Measurements from ENCODE around the gene PTPRM.

Gene PTPRM

DNA sequence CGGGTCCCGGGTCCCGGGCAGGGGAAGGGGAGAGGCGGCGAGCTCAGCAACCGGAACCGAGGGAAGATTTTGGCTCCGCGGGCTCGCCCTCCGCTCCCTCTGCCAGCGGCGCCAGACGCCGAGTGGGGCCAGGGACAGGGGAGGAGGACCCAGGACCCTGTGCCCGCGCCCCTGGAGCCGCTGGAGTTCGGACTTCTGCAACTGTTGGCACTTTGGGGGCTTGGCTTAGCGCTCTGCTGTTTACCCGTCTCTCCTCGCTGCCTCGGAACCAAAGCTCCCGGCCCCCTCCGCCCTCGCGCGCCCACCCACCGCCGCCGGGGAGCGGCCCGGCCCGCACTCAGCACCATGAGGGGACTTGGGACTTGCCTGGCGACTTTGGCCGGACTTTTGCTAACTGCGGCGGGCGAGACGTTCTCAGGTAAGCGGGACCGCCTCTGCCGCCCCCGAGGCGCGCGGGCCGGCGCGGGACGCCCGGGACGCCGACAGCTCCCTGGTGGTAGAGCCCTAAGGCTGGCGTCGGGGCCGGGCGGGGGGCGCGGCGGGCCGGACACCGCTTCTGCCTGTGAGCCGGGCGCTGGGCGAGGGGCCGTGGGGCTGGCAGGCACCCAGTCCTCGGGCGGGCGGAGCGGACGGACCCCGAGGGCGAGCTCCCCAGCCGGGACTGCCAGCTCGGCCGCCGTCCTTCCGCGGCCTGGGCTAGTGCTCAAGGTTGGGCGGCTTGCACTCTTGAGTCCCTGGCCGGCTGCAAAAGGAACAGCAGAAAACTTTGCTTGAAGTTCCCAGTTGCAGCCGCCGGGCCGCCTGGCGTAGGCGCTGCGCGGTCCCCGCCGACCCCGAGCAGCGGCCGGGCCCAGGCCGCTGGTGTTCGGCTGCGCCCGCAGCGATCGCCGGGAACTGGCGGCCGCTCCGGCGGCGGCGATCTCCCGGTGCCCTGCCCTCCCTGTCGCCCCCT, 634 bp downstream of the PTPRM start (continued):
- TF ChIP-seq ZNF580 (tag by site-specific recombination; IDR thresholded peaks at IDR 0.05): no peak
- TF ChIP-seq, protein P1, sequence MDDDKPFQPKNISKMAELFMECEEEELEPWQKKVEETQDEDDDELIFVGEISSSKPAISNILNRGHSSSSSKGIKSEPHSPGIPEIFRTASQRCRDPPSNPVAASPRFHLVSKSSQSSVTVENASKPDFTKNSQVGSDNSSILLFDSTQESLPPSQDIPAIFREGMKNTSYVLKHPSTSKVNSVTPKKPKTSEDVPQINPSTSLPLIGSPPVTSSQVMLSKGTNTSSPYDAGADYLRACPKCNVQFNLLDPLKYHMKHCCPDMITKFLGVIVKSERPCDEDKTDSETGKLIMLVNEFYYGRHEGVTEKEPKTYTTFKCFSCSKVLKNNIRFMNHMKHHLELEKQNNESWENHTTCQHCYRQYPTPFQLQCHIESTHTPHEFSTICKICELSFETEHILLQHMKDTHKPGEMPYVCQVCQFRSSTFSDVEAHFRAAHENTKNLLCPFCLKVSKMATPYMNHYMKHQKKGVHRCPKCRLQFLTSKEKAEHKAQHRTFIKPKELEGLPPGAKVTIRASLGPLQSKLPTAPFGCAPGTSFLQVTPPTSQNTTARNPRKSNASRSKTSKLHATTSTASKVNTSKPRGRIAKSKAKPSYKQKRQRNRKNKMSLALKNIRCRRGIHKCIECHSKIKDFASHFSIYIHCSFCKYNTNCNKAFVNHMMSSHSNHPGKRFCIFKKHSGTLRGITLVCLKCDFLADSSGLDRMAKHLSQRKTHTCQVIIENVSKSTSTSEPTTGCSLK (tag by site-specific recombination; IDR thresholded peaks at IDR 0.05): no peak
- TF ChIP-seq ZNF514 (tag by site-specific recombination; IDR thresholded peaks at IDR 0.05): no peak
- TF ChIP-seq MYNN (tag by site-specific recombination; IDR thresholded peaks at IDR 0.05; ENCODE audit: borderline replicate concordance): no peak
- no peak for TF ChIP-seq ZNF626 (tag by site-specific recombination; IDR thresholded peaks at IDR 0.05)
- TF ChIP-seq ZBTB21 (tag by site-specific recombination; IDR thresholded peaks at IDR 0.05): no peak
- TF ChIP-seq ZBTB1 (tag by site-specific recombination; IDR thresholded peaks at IDR 0.05): no peak
- no peak for TF ChIP-seq ZEB2 (tag by site-specific recombination; IDR thresholded peaks at IDR 0.05)
- TF ChIP-seq, protein P2, sequence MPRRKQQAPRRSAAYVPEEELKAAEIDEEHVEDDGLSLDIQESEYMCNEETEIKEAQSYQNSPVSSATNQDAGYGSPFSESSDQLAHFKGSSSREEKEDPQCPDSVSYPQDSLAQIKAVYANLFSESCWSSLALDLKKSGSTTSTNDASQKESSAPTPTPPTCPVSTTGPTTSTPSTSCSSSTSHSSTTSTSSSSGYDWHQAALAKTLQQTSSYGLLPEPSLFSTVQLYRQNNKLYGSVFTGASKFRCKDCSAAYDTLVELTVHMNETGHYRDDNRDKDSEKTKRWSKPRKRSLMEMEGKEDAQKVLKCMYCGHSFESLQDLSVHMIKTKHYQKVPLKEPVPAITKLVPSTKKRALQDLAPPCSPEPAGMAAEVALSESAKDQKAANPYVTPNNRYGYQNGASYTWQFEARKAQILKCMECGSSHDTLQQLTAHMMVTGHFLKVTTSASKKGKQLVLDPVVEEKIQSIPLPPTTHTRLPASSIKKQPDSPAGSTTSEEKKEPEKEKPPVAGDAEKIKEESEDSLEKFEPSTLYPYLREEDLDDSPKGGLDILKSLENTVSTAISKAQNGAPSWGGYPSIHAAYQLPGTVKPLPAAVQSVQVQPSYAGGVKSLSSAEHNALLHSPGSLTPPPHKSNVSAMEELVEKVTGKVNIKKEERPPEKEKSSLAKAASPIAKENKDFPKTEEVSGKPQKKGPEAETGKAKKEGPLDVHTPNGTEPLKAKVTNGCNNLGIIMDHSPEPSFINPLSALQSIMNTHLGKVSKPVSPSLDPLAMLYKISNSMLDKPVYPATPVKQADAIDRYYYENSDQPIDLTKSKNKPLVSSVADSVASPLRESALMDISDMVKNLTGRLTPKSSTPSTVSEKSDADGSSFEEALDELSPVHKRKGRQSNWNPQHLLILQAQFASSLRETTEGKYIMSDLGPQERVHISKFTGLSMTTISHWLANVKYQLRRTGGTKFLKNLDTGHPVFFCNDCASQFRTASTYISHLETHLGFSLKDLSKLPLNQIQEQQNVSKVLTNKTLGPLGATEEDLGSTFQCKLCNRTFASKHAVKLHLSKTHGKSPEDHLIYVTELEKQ (tag by site-specific recombination; IDR thresholded peaks at IDR 0.05; ENCODE audit: borderline replicate concordance): no peak
- no peak for TF ChIP-seq SALL2 (tag by site-specific recombination; IDR thresholded peaks at IDR 0.05; ENCODE audit: borderline replicate concordance)
- no peak for TF ChIP-seq ZNF302 (tag by site-specific recombination; IDR thresholded peaks at IDR 0.05; ENCODE audit: low read depth)
- TF ChIP-seq, protein P3, sequence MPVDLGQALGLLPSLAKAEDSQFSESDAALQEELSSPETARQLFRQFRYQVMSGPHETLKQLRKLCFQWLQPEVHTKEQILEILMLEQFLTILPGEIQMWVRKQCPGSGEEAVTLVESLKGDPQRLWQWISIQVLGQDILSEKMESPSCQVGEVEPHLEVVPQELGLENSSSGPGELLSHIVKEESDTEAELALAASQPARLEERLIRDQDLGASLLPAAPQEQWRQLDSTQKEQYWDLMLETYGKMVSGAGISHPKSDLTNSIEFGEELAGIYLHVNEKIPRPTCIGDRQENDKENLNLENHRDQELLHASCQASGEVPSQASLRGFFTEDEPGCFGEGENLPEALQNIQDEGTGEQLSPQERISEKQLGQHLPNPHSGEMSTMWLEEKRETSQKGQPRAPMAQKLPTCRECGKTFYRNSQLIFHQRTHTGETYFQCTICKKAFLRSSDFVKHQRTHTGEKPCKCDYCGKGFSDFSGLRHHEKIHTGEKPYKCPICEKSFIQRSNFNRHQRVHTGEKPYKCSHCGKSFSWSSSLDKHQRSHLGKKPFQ (tag by site-specific recombination; IDR thresholded peaks at IDR 0.05): no peak
- no peak for TF ChIP-seq MZF1 (tag by site-specific recombination; IDR thresholded peaks at IDR 0.05; ENCODE audit: borderline replicate concordance)
- TF ChIP-seq ZNF138 (tag by site-specific recombination; IDR thresholded peaks at IDR 0.05; ENCODE audit: borderline replicate concordance): no peak
- no peak for TF ChIP-seq ZNF670 (tag by site-specific recombination; IDR thresholded peaks at IDR 0.05; ENCODE audit: low read depth)
- TF ChIP-seq KLF16 (tag by site-specific recombination; IDR thresholded peaks at IDR 0.05): peak; percentile 27; the same call in 1 of the 2 replicates
- 0 out of 2 replicates have a peak, but pooled peaks have one; percentile 31 for TF ChIP-seq ZNF76 (tag by site-specific recombination; IDR thresholded peaks at IDR 0.05; ENCODE audit: borderline replicate concordance, low read depth)
- no peak for TF ChIP-seq ZNF555 (tag by site-specific recombination; conservative IDR thresholded peaks at IDR 0.05)
- TF ChIP-seq WT1 (tag by site-specific recombination; IDR thresholded peaks at IDR 0.05): no peak
- TF ChIP-seq ZBTB10 (tag by site-specific recombination; IDR thresholded peaks at IDR 0.05): no peak
- no peak for TF ChIP-seq ZNF311 (tag by site-specific recombination; IDR thresholded peaks at IDR 0.05; ENCODE audit: borderline replicate concordance)
- TF ChIP-seq PRDM1 (tag by site-specific recombination; IDR thresholded peaks at IDR 0.05): no peak
- peak; percentile 83 for TF ChIP-seq ZNF335 (tag by site-specific recombination; conservative IDR thresholded peaks at IDR 0.05)
- TF ChIP-seq ZBTB26 (tag by site-specific recombination; optimal IDR thresholded peaks at IDR 0.05): peak; percentile 59
- TF ChIP-seq, protein P4, sequence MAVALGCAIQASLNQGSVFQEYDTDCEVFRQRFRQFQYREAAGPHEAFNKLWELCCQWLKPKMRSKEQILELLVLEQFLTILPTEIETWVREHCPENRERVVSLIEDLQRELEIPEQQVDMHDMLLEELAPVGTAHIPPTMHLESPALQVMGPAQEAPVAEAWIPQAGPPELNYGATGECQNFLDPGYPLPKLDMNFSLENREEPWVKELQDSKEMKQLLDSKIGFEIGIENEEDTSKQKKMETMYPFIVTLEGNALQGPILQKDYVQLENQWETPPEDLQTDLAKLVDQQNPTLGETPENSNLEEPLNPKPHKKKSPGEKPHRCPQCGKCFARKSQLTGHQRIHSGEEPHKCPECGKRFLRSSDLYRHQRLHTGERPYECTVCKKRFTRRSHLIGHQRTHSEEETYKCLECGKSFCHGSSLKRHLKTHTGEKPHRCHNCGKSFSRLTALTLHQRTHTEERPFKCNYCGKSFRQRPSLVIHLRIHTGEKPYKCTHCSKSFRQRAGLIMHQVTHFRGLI (tag by site-specific recombination; IDR thresholded peaks at IDR 0.05): no peak

All from HEK293 (cell line).